Measurements from ENCODE around the gene CCP110.

CCP110 gene

DNA sequence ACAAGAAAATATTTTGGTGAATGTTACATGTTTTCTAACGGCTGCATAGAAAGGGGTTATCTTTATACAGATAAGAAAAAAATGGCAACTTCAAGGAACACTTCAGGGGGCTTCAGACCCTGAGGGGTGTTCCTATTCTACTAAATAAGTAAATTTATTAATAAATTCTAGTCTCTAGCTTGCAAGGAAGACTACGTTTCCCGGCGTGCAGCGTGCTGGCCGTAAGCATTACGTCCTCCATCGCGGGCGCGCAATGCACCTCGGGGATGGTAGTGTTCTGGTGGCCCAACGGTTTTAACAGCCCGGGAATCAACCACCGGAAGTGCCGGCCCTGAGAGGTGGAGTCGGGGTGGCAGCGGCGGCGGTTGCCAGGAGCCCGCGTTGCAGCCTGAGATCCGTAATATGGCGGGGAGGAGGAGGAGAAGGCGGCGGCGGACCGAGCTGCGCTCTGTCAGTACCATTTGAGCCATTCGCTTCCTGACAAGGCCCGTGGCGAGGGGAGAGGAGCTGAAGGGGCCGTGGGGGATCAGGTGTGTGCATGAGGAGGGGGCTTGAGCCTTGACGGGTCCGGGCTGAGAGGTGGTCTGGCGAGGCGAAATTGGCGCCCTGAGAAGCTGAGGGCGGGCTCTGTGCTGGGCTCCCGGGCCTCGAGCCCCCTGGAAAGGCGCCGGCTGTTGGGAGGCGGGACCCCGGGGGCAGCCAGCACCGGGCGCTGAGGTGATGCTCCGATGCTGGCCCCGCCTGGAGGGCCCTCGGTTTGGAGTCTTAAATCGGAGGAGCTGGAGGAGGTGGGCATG lies at the start of gene CCP110:
CCP110 (plus strand) TSS at position 384 of the 797 bp plus-strand sequence. CDS start 3,940 bp downstream, outside the sequence.
- peak; percentile 60 to 97 (median 95) for DNase-seq

GRCh38 chr16:19474617-19475016 lies 49.1 kb upstream of the CCP110 start:
- no peak for DNase-seq

GRCh38 chr16:19478505-19478904 lies 45.2 kb upstream of the CCP110 start:
- no peak for DNase-seq

DNA sequence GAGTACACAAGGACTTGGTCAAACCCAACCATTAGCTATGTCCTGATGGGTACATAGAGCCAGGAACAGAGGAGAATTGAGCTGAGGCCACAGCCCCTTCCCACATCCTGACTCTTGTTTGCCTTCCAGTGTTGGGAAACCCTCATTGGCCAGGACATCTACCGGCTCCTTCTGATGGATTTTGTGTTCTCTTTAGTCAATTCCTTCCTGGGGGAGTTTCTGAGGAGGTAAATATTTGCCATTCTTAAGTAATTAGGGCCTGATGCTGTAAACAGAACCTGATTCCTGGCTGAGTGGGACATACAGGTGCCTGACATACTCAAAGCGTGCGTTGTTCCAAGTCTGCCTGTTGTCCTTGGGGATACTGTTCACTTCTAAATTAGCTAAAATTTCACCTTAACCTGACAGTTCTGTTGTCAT lies 44.4 kb upstream of the CCP110 start:
- no peak for DNase-seq

- DNase-seq = no peak
Observed at GRCh38 chr16:19481296-19481695, 42.4 kb upstream of the CCP110 start.

GRCh38 chr16:19481769-19482168 lies 42.0 kb upstream of the CCP110 start:
- DNase-seq = no peak

DNA sequence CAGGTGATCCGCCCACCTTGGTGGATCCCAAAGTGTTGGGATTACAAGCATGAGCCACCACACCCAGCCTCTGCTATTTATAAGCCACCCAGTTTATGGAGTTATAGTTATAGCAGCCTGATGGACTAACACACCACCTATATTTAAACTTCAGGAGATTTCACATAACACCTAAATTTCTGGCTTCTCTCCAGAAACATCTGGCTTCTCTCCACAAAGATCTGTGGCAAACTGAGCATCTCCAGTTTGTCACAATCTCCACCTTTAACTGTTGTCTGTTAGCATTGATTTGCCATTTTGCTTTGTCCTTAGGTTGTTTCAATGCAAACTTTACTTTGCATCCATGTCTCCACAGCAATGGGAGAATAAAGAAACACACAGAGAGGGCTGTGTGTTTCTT lies 41.5 kb upstream of the CCP110 start:
- DNase-seq = no peak

DNA sequence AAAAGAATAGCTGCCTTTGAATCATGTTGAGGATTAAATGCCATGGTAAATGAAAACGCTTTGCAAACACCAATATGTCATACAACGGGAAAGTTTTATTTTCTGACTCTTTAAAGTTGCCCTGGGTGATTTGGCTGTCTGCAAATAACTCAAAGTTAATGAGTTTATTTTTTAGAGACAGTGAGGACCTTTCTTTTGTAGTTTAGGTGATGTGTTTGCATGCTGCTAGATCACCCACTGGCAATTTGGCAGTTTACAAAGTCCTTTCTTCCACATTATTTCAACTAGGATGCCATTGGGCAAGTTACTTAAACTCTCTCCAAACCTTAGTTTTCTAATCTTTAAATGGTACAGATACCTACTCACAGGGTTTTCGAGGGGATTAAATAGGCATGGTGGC lies 39.6 kb upstream of the CCP110 start:
- DNase-seq = no peak

GRCh38 chr16:19485611-19486010 lies 38.1 kb upstream of the CCP110 start:
- DNase-seq = no peak

- no peak for DNase-seq
Observed at GRCh38 chr16:19486051-19486450, 37.7 kb upstream of the CCP110 start.

DNA sequence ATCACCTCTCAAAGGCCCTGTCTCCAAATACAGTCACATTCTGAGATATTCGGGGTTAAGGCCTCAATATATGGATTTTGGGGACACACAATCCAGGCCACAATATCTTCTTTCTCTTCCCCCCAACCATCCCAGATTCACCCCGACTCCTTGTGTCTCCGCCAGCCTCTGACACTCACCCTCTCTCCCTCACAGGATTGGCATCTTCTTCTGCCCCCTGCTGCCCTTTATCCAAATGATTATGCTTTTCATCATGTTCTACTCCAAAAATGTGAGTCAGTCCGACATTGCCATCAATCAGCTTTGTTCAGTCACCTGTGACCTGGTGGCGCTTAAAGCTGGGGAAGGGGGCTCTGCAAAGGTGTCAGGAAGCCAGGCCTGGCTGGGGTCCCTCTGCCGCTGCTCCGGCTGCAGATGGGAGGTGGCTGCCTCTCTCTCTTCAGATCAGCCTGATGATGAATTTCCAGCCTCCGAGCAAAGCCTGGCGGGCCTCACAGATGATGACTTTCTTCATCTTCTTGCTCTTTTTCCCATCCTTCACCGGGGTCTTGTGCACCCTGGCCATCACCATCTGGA lies 36.9 kb upstream of the CCP110 start:
- no peak for DNase-seq

DNA sequence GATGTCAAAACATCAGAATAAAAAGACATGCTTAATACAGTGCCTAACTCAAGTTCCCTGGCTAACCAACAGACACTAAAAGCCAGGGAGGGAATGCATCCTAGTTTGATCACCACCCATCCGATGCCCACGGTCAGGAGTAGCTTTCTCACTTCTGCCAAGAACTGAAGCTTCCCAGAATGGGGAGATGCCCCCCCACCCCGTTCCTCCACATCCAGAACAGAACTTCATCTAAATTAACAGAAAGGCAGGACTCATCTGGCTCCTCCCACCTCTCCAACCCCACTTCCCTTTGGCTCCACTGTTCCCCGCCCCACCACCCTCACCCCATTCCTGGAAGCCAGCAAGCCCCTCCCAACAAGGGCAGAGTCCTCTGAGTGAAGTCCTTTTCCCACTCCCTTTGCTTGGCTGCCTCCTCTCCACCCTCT lies 35.5 kb upstream of the CCP110 start:
- DNase-seq = no peak

DNA sequence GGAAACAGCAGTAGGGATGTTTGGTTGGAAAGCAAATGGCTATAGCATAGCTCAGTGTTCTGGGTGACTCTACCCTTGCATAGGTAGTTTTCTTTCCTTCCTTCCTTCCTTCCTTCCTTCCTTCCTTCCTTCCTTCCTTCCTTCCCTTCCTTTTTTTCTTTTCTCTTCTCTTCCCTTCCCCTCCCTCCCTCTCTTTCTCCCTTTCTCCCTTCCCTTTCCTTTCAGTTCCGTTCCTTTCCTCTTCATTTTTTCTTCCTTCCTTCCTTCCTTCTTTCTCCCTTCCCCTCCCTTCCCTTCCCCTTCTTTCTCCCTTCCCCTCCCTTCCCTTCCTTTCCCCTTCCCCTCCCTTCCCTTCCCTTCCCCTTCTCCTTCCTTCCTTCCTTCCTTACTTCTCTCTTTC lies 33.1 kb upstream of the CCP110 start:
- DNase-seq = no peak

DNA sequence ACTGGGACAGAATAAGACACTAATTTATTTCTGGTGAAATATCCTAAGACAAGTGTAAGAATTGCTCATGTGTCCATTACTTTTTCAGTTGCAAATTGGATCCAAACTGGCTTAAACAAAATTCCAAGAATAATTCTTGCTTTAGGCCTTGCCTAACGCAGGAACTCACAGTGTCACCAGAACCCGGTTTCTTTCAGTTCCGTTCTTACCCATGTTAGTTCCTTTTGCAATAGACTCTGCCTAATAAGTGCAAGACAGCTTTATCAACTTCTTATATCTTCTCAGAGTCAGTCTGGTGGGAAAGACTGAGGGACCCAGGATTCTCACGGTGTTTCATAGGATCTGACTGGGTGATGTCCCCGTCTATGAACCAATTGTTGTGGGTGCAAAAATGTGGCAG lies 26.6 kb upstream of the CCP110 start:
- DNase-seq = peak in 1 of 14 donors; percentile 1

DNA sequence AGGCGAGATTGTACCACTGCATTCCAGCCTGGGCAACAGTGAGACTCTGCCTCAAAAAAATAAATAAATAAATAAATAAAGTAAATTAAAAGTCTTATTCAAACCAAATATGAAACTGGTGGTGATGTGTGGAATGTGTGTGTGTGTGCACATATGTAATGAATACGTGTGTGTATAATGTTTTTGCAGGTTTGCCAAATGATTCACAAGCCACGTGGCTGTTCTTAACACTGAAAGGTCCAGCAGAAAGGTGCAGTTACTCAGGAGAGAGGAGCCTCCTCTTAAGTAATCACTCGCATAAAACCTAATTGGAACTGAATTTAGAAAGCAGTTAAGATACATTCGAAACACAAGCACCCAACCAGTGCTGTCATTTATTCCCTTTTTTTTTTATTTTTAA lies 24.7 kb upstream of the CCP110 start:
- DNase-seq = no peak

- DNase-seq = no peak
Observed at GRCh38 chr16:19499481-19499880, 24.3 kb upstream of the CCP110 start.

- peak in 10 of 14 donors; percentile 1 to 45 (median 28) for DNase-seq
Observed at GRCh38 chr16:19502395-19503131, 21.2 kb upstream of the CCP110 start.

- DNase-seq = no peak
Observed at GRCh38 chr16:19503461-19504075, 20.2 kb upstream of the CCP110 start.

- DNase-seq = no peak
Observed at GRCh38 chr16:19505600-19506303, 18.0 kb upstream of the CCP110 start.

DNA sequence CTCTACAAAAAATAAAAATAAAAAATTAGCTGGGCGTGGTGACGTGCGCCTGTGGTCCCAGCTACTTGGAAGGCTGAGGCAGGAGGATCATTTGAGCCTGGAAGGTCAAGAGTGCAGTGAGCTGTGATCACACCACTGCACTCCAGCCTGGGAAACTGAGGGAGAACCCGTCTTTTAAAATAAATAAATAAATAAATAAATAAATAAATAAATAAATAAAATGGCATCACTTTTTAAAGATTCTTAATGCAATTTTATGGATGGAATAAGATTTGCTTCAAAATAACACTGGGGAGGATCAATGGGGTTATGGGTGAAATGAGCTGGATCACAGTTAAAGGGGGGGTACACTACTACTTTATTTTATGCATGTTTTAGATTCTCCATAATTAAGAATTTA lies 16.8 kb upstream of the CCP110 start:
- DNase-seq = no peak

GRCh38 chr16:19507867-19508266 lies 15.9 kb upstream of the CCP110 start:
- no peak for DNase-seq

DNA sequence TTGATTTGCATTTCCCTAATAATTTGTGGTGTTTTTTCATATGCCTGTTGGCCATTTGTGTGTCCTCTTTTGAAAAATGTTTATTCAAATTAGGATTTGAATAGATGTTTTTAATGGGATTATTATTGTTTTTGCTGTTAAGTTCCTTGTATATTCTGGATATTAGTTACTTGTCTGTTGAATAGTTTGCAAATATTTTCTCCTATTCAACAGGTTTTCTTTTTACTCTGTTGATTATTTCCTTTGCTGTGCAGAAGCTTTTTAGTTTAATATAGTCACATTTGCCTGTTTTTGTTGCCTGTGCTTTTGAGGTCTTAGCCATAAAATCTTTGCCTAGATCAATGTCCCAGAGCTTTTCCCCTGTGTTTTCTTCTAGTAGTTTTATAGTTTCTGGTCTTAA lies 11.4 kb upstream of the CCP110 start:
- no peak for DNase-seq

Data from C1 segment of cervical spinal cord (tissue), 14 donors.